Prostate gland (tissue), 2 donors: Measurements from ENCODE around the gene FAM193B.

Experiments used
- CTCF ChIP-seq, 4 experiments: fragments of 200-600 bp in 2 of 4; fragments of 450-650 bp in 2 of 4; sonication (generic) in 2 of 4; IDR thresholded peaks; 1 replicate in 3 of 4; 2 replicates in 1 of 4; pipeline ENCODE4 v1.5.1; 2016 to 2019; ENCODE audit warnings: antibody characterized with exemption in 4 of 4, mild to moderate bottlenecking in 2 of 4, moderate library complexity in 2 of 4
- POLR2A ChIP-seq: fragments of 450-650 bp; IDR thresholded peaks from one replicate; pipeline ENCODE4 v1.6.1; 2016; ENCODE audit warnings: antibody characterized with exemption, mild to moderate bottlenecking
- POLR2AphosphoS5 ChIP-seq: sonication (generic); formaldehyde crosslinking; IDR thresholded peaks from one replicate; pipeline ENCODE4 v1.6.1; 2017; ENCODE audit warnings: antibody characterized with exemption

- TF ChIP-seq POLR2A (no peak), CTCF (IDR thresholded peaks at IDR 0.05) (no peak), POLR2AphosphoS5 (no peak)
These were observed 61.5 kb downstream of the FAM193B start for GRCh38 chr5:177492841-177493240.
